SH-SY5Y (cell line): ENCODE measurements around the gene HTR7.

Experiments used
- GATA2 ChIP-seq: IDR thresholded peaks from 2 replicates; pipeline ENCODE4 v1.6.1; 2011; ENCODE audit warnings: mild to moderate bottlenecking, low read depth, low read length
- GATA3 ChIP-seq: IDR thresholded peaks from 2 replicates; pipeline ENCODE4 v1.6.1; 2011; ENCODE audit warnings: low read depth, mild to moderate bottlenecking, low read length, moderate library complexity

DNA sequence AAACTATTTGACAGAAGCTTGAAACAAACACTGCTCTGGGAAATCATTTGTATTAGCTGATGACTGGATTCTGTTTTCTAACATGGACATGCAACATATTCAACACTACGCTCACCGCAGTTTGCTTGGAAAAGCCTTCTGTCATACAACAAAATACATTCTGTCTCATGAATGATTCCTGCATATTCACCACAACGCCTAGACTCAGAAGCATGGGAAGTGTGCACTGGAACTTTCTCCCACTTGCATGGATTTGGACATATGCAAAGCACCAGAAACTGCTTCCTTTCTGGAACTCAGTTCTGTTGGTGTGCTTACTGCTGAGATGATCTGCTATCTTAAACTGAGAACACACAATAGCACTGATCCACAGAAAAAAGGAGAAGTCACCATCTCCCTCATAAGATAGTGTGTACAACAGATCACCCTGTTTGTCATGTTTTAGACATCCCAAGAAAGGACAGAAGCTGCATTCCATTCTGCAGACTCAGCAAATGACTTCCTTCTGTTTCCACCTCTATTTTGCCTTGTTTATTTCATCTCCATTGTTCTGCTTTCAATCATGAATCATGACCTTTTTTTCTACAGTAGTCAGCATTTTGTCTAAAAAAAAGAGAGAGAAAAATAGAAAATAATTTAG, 115.8 kb downstream of the HTR7 start:
- TF ChIP-seq GATA3 (no peak), GATA2 (no peak)
